ENCODE measurements around the gene UBE2E1. TPM values are rescaled to one million over a fixed set of nuclear protein-coding genes. Genes with fewer than 3 reads are reported as not detected.
"Not testable (repeated sequence)": the region's sequence is repeated elsewhere in the genome, so short reads cannot be mapped to it uniquely, and the experiment has no call there.

UBE2E1 gene
- total and polyA plus RNA-seq, 11 donors: 43.7 to 97.1 (median 65.0) TPM

GRCh38 chr3:23867400-23867799 is 61.6 kb downstream of the UBE2E1 start:
- peaks cover 11 to 61% (median 45%) of the 10 kb centered on the region in 12 donors for H3K4me1 ChIP-seq
- no peak for DNase-seq

GRCh38 chr3:23867838-23868237 is 62.1 kb downstream of the UBE2E1 start:
- DNase-seq (no peak), ATAC-seq (no peak)
- TF ChIP-seq CTCF (IDR thresholded peaks at IDR 0.05) (no peak), POLR2A (IDR thresholded peaks at IDR 0.05) (no peak)
- Histone ChIP-seq H3K27ac (no peak overlapping the region), H3K9me3 (no peaks in the 10 kb centered on the region), H3K27me3 (no peaks in the 10 kb centered on the region), H3K36me3 (no peaks in the 10 kb centered on the region), H3K4me3 (no peak overlapping the region), H3K4me1 (peaks cover 11 to 61% (median 45%) of the 10 kb centered on the region in 12 donors)
- intact Hi-C loops (cut with DNase I): loop anchor here in 1 of 10 donors (5.0 kb wide), 1 partner anchor 61 kb away; the partner anchor contains the start of gene UBE2E1
- WGBS, 4 donors: 70 to 89% (median 74%) methylated on average over 1 of the region's 1 CpG

More at GRCh38 chr3:23867400-23867799, 61.6 kb downstream of the UBE2E1 start:
- ATAC-seq: no peak
- no peak overlapping the region for H3K27ac ChIP-seq
- peak in 3 of 12 donors; percentile 7 to 21 (median 10) for TF ChIP-seq CTCF (IDR thresholded peaks at IDR 0.05)
- no peak for TF ChIP-seq POLR2A (IDR thresholded peaks at IDR 0.05)
- no peaks in the 10 kb centered on the region for H3K27me3 ChIP-seq
- 64 to 74% (median 71%) methylated on average over 1 of the region's 1 CpG for WGBS, 4 donors
- no peaks in the 10 kb centered on the region for H3K9me3 ChIP-seq
- intact Hi-C loops (cut with DNase I): loop anchor here in 1 of 10 donors (5.0 kb wide), 1 partner anchor 60 kb away; the partner anchor contains the start of gene UBE2E1
- no peak overlapping the region for H3K4me3 ChIP-seq
- no peaks in the 10 kb centered on the region for H3K36me3 ChIP-seq

GRCh38 chr3:23869977-23870662 is 64.4 kb downstream of the UBE2E1 start:
- WGBS, 4 donors: 50 to 64% (median 56%) methylated on average over 4 of the region's 4 CpGs

GRCh38 chr3:23870663-23871043 is 64.9 kb downstream of the UBE2E1 start:
- ATAC-seq: peak in 1 of 4 donors; percentile 36
- H3K27me3 ChIP-seq; intact Hi-C loops (cut with DNase I); H3K36me3 ChIP-seq; DNase-seq; H3K9me3 ChIP-seq; H3K4me3 ChIP-seq: not testable (repeated sequence)
- Histone ChIP-seq H3K27ac (peak overlapping the region in 1 of 12 donors; percentile 23), H3K4me1 (peaks cover 3 to 68% (median 44%) of the 10 kb centered on the region in 12 donors)
- 39 to 70% (median 51%) methylated on average over 1 to 3 of the region's 5 CpGs for WGBS, 4 donors

More at GRCh38 chr3:23869977-23870662, 64.4 kb downstream of the UBE2E1 start:
- intact Hi-C loops (cut with DNase I): loop anchor here in 1 of 10 donors (5.0 kb wide), 1 partner anchor 63 kb away; the partner anchor contains the start of gene UBE2E1
- DNase-seq: peak in 3 of 5 donors; percentile 39 to 45 (median 44)
- peaks cover 5 to 69% (median 48%) of the 10 kb centered on the region in 12 donors for H3K4me1 ChIP-seq
- no peaks in the 10 kb centered on the region for H3K36me3 ChIP-seq
- no peaks in the 10 kb centered on the region for H3K9me3 ChIP-seq
- no peak overlapping the region for H3K4me3 ChIP-seq
- peak overlapping the region in 3 of 12 donors; percentile 4 to 26 (median 23) for H3K27ac ChIP-seq
- no peak for TF ChIP-seq POLR2A (IDR thresholded peaks at IDR 0.05)
- TF ChIP-seq CTCF (IDR thresholded peaks at IDR 0.05): peak in 2 of 12 donors; percentile 3 to 14
- peak; percentile 84 to 95 (median 92) for ATAC-seq
- H3K27me3 ChIP-seq: no peaks in the 10 kb centered on the region

- H3K36me3 ChIP-seq; H3K27me3 ChIP-seq; H3K4me3 ChIP-seq; intact Hi-C loops (cut with DNase I); ATAC-seq; DNase-seq; H3K27ac ChIP-seq; H3K9me3 ChIP-seq: not testable (repeated sequence)
- WGBS, 4 donors: 94 to 100% (median 97%) methylated on average over 7 to 34 of the region's 34 CpGs
- peaks cover 3 to 67% (median 39%) of the 10 kb centered on the region in 12 donors for H3K4me1 ChIP-seq
These were observed 65.6 kb downstream of the UBE2E1 start for GRCh38 chr3:23871361-23871760.
